Activated CD4-positive, alpha-beta memory T cell treated with anti-CD3 and anti-CD28 coated beads, Interleukin-2, amount 10 ng/mL, durations not matched to agents 7 days and 5 days (primary cell): Measurements from ENCODE around the gene YRDC. TPM values are rescaled to one million over a fixed set of nuclear protein-coding genes. Genes with fewer than 3 reads are reported as not detected.
"Not testable (repeated sequence)": the region's sequence is repeated elsewhere in the genome, so short reads cannot be mapped to it uniquely, and the experiment has no call there.

Experiments used
- CTCF ChIA-PET: fragments of 350-600 bp; sonication (Branson Sonifier 250); formaldehyde crosslinking; loops from one replicate; lab custom pipeline; 2021; ENCODE audit warnings: antibody characterized with exemption, inconsistent platforms; lab: Charles Lee
- POLR2A ChIA-PET: fragments of 350-600 bp; sonication (Branson Sonifier 250); formaldehyde crosslinking; loops from one replicate; lab custom pipeline; 2021; ENCODE audit warnings: antibody characterized with exemption; lab: Charles Lee
- DNase-seq: peaks from one replicate; pipeline ENCODE4 v3.0.0-alpha.2; 2020
- H3K27ac Mint-ChIP-seq: one replicate; pipeline ENCODE4 v1.8.0; 2021; ENCODE audit warnings: mild to moderate bottlenecking, mixed read lengths
- H3K27me3 Mint-ChIP-seq: one replicate; pipeline ENCODE4 v1.8.0; 2021; ENCODE audit warnings: mixed read lengths
- H3K36me3 Mint-ChIP-seq: one replicate; pipeline ENCODE4 v1.8.0; 2021; ENCODE audit warnings: low read depth, mixed read lengths
- H3K4me1 Mint-ChIP-seq: one replicate; pipeline ENCODE4 v1.8.0; 2021; ENCODE audit warnings: mixed read lengths
- H3K4me3 Mint-ChIP-seq: one replicate; pipeline ENCODE4 v1.8.0; 2021; ENCODE audit warnings: mild to moderate bottlenecking, mixed read lengths
- H3K9me3 Mint-ChIP-seq: one replicate; pipeline ENCODE4 v1.8.0; 2021; ENCODE audit warnings: mixed read lengths
- total RNA-seq, 2 experiments: library from RNA; stranded (reverse); gene quantifications; one replicate each; pipeline ENCODE4 v1.2.3, GENCODE V29; 2021

YRDC gene
- total RNA-seq, 2 experiments from 2014 or later = 16.4 to 16.8 TPM

DNA sequence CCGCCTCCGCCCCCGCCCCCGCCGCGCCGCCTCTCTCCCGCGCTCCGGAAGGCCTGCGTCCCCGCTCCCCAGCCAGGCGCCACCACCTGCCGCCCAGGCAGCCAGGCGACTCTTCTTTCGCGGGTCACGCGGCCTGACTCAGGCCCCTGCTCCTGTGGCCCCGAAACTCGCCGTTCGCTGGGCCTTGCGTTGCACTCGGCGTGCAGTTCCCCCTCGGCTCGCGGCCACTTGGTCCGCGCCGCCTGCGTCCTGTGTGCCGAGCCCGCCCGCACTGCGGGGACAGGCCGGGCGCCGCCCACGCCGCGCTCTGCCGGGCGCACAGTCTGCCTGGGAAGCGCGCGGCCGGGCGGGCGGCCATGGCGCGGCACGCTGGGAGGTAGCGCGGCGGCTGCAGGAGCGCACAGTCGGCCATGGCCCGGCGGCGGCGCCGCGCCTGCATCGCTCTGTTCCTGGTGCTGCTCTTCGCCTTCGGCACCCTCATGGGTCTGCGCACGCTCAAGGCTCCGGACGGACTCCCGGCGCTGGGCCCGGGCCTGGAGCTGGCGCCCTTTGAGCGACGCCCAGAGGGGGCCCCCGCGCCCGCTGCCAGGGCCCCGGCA is 14.1 kb downstream of the YRDC start, which contains the start of gene MANEAL:
Gene MANEAL, plus strand, starts transcription at position 75 of the 599 bp plus-strand sequence. Its CDS starts 336 bp downstream, at position 411.
- DNase-seq = peak; percentile 28
- peak within 1 kb of the TSS; percentile 63 for H3K4me3 Mint-ChIP-seq
- ChIA-PET POLR2A (interaction anchor here (2.3 kb wide), 1 partner anchor 14 kb away, joined by 10 read pairs; the partner anchor contains the start of genes C1orf122 and YRDC), CTCF (no interaction called here)
- H3K4me1 Mint-ChIP-seq = peaks cover 13% of the 10 kb centered on the region
- no peaks in the 10 kb centered on the region for H3K9me3 Mint-ChIP-seq
- peaks cover 4% of the 10 kb centered on the region for H3K36me3 Mint-ChIP-seq
- H3K27me3 Mint-ChIP-seq = peaks cover 38% of the 10 kb centered on the region
- H3K27ac Mint-ChIP-seq = no peak within 1 kb of the TSS

DNA sequence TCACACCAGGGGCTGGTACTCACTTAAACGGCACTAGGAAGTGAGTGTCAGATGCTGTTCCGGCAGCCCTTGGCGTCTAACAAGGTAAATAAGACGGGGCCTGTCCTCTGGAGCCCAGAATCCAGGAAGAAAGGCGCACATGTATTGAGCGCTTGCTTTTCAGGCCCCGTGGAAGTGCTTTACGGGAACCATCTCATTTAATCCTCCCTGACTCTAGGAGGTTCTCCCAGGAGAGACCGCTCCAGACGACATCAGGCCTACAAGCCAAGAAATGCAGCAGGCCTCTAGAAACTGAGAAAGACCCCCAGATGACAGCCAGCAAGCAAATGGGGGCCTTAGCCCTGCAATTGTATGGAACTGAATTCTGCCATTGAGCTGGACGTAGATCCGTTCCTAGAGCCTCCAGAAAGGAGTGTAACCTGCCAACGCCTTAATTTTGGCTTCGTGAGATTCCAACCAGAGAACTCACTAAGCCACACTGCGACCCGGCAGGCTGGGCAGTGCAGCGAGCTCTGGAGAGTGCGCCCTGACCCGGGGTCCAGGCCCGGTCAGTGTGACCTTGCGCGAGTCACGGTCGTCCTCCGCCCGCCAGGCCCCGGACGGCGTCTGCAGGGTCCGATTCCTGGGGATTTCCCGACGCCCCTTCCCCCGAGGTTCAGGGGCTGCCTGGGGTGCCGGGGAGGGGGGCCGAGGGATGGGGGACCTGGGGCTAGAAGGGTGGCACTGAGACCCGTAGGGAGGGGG is 14.9 kb downstream of the YRDC start:
- Mint-ChIP-seq H3K27me3 (peaks cover 45% of the 10 kb centered on the region), H3K36me3 (peaks cover 3% of the 10 kb centered on the region), H3K4me3 (peak overlapping the region; percentile 0), H3K4me1 (peaks cover 13% of the 10 kb centered on the region), H3K27ac (no peak overlapping the region), H3K9me3 (no peaks in the 10 kb centered on the region)
- ChIA-PET POLR2A (interaction anchor here (0.6 kb wide), 1 partner anchor 15 kb away, joined by 3 read pairs; the partner anchor contains the start of gene YRDC), CTCF (no interaction called here)
- no peak for DNase-seq

DNA sequence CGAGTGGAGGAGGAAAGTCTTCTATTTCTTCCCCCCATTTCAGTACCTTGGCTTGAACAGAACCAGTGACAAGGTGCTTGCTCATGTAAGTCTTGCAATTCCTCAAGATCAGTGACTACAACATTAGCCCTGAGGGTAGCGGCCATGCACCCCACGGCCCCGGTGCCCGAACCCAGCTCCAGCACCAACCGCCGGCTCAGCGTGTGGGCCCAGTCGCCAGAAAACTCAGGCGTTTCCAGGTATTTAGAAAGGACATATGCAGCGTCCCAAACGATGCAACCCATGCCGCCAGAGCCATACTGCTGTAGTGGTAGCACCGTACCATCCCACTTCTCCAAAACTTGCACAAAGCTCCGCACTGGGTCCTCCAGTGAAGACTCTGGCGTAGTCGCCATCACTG is 25.5 kb downstream of the YRDC start:
- Mint-ChIP-seq H3K4me1 (no peaks in the 10 kb centered on the region), H3K9me3 (no peaks in the 10 kb centered on the region), H3K4me3 (no peak overlapping the region), H3K27me3 (peaks cover 14% of the 10 kb centered on the region), H3K27ac (no peak overlapping the region), H3K36me3 (no peaks in the 10 kb centered on the region)
- no peak for DNase-seq
- POLR2A ChIA-PET = no interaction called here
- CTCF ChIA-PET = no interaction called here

DNA sequence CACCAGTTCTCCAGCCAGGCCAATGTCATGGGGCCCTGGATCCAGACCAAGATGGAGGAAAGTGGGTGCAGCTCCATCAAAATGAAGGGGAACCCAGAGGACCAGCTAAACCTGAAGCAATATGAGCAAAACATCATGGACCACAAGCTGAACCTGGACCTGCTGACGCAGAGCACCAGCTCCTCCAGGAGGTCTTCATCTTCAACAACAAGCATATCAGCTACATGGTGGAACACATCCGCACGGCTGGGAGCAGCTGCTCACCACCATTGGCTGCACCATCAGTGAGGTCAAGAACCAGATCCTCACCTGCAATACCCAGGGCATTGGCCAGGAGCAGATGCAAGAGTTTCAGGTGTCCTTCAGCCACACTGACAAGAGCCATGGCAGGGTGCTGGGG is 29.4 kb downstream of the YRDC start:
- H3K9me3 Mint-ChIP-seq = no peaks in the 10 kb centered on the region
- CTCF ChIA-PET = no interaction called here

DNA sequence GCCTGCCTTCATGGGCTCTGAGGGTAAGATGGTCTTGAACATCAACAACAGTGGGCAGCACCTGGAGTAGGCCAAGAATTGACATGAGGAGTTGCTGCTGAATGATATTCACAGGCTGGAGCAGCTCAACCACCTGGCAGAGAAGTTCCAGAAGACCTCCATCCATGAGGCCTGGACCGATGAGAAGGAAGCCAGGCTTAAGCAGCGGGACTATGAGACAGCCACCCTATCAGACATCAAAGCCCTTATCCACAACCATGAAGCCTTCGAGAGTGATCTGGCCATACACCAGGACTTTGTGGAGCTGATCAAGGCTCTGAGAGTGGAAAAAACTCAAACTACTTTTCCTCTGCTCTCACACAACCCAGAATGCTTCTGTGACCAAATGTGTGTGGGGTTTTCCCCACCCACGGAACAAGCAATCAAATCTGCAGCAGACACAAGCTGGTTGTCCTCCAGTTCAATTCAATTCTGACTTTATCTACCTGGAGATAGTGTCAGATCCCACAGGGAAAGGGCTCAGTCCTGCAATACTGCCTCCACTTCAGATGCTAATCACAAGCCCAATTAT is 31.0 kb downstream of the YRDC start:
- CTCF ChIA-PET = no interaction called here
- H3K27ac Mint-ChIP-seq = no peak overlapping the region
- peaks cover 11% of the 10 kb centered on the region for H3K27me3 Mint-ChIP-seq
- H3K9me3 Mint-ChIP-seq = no peaks in the 10 kb centered on the region
- no peak overlapping the region for H3K4me3 Mint-ChIP-seq
- H3K36me3 Mint-ChIP-seq = no peaks in the 10 kb centered on the region
- POLR2A ChIA-PET = no interaction called here
- no peaks in the 10 kb centered on the region for H3K4me1 Mint-ChIP-seq
- no peak for DNase-seq

More for the DNA sequence above, 29.4 kb downstream of the YRDC start:
- Mint-ChIP-seq H3K4me1 (no peaks in the 10 kb centered on the region), H3K4me3 (no peak overlapping the region), H3K27ac (no peak overlapping the region), H3K36me3 (no peaks in the 10 kb centered on the region), H3K27me3 (peaks cover 9% of the 10 kb centered on the region)
- no peak for DNase-seq
- POLR2A ChIA-PET = no interaction called here

DNA sequence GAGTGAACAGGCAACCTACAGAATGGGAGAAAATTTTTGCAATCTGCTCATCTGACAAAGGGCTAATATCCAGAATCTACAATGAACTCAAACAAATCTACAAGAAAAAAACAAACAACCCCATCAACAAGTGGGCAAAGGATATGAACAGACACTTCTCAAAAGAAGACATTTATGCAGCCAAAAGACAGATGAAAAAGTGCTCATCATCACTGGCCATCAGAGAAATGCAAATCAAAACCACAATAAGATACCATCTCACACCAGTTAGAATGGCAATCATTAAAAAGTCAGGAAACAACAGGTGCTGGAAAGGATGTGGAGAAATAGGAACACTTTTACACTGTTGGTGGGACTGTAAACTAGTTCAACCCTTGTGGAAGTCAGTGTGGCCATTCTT is 36.6 kb downstream of the YRDC start:
- DNase-seq, CTCF ChIA-PET, H3K27ac Mint-ChIP-seq, H3K4me3 Mint-ChIP-seq, H3K9me3 Mint-ChIP-seq, H3K36me3 Mint-ChIP-seq, H3K4me1 Mint-ChIP-seq, POLR2A ChIA-PET: not testable (repeated sequence)
- peaks cover 37% of the 10 kb centered on the region for H3K27me3 Mint-ChIP-seq

DNA sequence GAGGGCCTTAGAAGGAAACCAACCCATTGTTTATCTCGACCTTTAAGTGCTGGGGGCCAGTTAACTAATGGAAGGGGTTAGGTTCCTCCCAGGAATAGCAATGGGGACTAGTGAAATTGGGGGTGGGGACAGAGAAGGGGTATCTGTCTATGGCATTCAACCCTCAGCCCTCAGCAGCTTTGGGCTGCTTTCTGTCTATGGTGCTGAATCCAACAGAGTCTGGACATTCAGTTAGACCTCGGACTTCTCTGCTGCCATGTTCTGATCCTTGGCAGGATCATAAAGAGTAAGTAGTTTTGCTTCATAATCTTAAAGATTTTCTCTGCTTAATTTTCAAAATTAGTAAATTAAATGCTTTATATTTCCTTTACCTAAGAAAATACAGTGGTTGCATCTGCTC is 40.5 kb downstream of the YRDC start:
- Mint-ChIP-seq H3K36me3 (no peaks in the 10 kb centered on the region), H3K4me3 (no peak overlapping the region), H3K4me1 (peaks cover 7% of the 10 kb centered on the region), H3K27ac (no peak overlapping the region), H3K9me3 (no peaks in the 10 kb centered on the region), H3K27me3 (peaks cover 70% of the 10 kb centered on the region)
- CTCF ChIA-PET = no interaction called here
- DNase-seq = no peak
- POLR2A ChIA-PET = no interaction called here

DNA sequence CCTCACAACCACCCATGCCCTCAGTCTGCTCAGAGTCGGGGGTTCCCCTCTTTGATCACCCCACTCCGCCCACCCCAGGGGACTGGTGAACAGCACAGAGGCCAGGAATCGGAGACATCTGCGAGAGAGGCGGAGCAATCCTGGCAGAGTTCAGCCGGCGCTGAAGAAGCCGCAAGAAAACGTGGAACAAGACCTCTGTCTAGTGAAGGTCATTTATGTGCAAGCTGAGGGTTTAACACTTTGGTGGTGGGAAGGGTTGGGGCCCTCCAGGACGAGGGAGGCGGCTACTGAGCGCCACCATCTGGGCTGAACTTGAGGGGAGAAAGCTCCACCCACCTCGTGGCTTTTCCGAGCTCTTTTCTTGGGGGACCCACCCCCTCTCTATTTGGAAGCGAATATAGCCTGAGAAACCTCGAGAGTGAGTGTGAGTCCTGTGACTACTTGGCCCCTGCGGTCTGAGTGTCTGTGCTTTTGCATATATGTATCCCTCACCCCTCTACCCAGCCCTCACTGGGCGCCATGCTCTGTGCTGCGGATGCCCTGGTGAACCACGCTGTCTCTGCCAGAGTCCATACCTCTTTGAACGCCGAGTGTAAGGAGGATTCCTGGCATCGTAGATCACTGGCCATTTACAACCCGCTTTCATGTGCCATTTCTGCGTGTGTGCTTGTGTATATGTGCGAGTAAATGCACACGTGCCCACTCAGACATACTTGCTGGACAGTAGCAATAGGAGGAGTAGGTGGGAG is 41.9 kb downstream of the YRDC start:
- no peaks in the 10 kb centered on the region for H3K36me3 Mint-ChIP-seq
- H3K4me3 Mint-ChIP-seq = no peak overlapping the region
- ChIA-PET POLR2A (no interaction called here), CTCF (no interaction called here)
- H3K27ac Mint-ChIP-seq = no peak overlapping the region
- DNase-seq = no peak
- H3K9me3 Mint-ChIP-seq = no peaks in the 10 kb centered on the region
- peaks cover 7% of the 10 kb centered on the region for H3K4me1 Mint-ChIP-seq
- H3K27me3 Mint-ChIP-seq = peaks cover 73% of the 10 kb centered on the region

DNA sequence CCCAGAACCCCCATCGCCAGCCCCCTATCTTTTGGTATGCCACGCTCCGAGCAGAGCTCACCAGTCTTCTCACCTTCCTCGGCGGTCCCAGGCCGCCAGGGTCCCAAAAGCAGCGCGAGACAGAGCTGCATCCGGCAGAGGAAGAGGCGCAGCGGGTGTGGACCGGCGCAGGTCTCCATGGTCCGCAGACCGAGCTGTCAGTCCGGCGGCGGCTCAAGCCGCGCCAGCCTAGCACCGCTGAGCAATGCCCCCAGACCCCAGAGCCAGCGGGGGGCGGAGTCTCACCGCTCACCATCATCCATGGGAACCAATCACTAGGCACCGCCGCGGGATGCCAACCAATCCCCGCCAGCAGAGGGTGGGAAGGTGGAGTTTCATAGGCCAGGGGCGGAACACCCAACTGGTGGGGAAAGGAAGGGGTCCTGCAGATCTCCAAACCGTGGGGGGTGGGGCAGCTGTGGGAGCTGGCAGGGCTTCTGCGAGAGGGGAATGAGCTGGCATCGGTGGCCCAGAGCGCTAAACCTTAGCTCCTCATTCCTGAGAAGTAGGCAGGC is 43.0 kb downstream of the YRDC start, which contains the start of gene EPHA10:
Gene EPHA10, minus strand, starts transcription at position 233 of the 554 bp plus-strand sequence. Its CDS starts 54 bp downstream, at position 179.
- peaks cover 67% of the 10 kb centered on the region for H3K27me3 Mint-ChIP-seq
- no peak within 1 kb of the TSS for H3K27ac Mint-ChIP-seq
- POLR2A ChIA-PET = interaction anchor here (1.1 kb wide), 2 partner anchors 9 to 94 kb away, joined by 3 to 5 read pairs; partner anchors contain the start of gene MTF1

DNA sequence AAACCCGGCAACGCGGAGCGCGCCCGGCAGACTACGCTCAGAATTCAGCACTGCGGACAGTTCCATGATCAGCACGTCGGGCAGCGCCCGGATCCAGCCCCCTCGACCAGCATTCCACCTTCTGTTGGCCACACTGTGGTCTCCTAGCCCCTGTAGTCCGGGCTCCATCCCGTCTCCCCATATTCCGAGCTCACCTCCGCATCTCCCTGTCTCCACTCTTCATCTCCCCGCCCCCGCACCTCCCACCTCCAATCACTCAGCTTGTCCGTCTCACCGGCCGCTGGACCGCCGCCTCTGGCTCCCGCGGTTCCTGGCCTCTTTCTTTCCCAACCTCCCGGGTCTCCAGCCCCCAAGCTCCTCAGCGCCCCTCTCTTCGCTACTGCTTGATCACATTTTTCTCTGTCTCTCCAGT is 43.6 kb downstream of the YRDC start:
- Mint-ChIP-seq H3K27ac (no peak overlapping the region), H3K4me3 (no peak overlapping the region), H3K36me3 (no peaks in the 10 kb centered on the region)

More for the DNA sequence above, 43.0 kb downstream of the YRDC start, which contains the start of gene EPHA10:
- Mint-ChIP-seq H3K36me3 (no peaks in the 10 kb centered on the region), H3K4me3 (no peak within 1 kb of the TSS), H3K9me3 (no peaks in the 10 kb centered on the region), H3K4me1 (peaks cover 7% of the 10 kb centered on the region)
- CTCF ChIA-PET = interaction anchor here (1.6 kb wide), 1 partner anchor 95 kb away, joined by 4 read pairs; no protein-coding TSS in a partner anchor
- DNase-seq = no peak

DNA sequence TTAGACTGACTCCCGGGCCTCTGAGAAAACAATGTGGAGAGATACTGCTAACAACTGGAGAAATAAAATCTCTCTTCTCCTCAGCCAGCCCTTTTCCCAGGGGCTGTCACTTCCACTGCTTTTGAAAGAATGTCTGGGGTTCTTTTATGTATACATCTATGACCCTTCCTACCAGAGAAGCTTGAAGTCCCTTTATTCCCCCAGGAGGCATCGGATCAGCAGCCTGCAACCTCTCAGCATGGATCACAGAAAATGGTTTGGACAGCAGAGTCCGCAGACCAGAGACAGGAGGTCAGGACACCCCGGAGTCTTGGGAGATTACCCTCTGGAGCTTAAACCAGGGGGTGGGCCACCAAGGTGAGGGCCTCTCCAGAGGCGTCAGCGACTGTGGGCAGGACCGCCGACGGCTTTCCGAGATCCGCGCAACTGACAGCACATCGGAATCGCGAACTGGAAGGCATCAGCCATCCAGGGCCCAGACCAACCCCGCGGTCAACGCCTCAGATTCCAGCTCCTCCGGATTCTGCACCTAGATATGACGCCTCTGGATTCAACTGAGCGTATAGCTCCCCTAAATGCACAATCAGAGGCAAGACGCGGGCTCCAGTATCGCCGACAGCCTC is 44.1 kb downstream of the YRDC start:
- H3K36me3 Mint-ChIP-seq = no peaks in the 10 kb centered on the region
- ChIA-PET CTCF (interaction anchor here (1.6 kb wide), 1 partner anchor 96 kb away, joined by 4 read pairs; no protein-coding TSS in a partner anchor), POLR2A (no interaction called here)
- no peak for DNase-seq
- H3K4me3 Mint-ChIP-seq = no peak overlapping the region
- no peak overlapping the region for H3K27ac Mint-ChIP-seq
- H3K9me3 Mint-ChIP-seq = no peaks in the 10 kb centered on the region
- H3K4me1 Mint-ChIP-seq = peaks cover 7% of the 10 kb centered on the region
- H3K27me3 Mint-ChIP-seq = peaks cover 58% of the 10 kb centered on the region

More for the DNA sequence above, 43.6 kb downstream of the YRDC start:
- peaks cover 63% of the 10 kb centered on the region for H3K27me3 Mint-ChIP-seq
- CTCF ChIA-PET = interaction anchor here (1.6 kb wide), 1 partner anchor 96 kb away, joined by 4 read pairs; no protein-coding TSS in a partner anchor
- H3K4me1 Mint-ChIP-seq = peaks cover 7% of the 10 kb centered on the region
- H3K9me3 Mint-ChIP-seq = no peaks in the 10 kb centered on the region
- peak; percentile 49 for DNase-seq
- POLR2A ChIA-PET = interaction anchor here (1.1 kb wide), 2 partner anchors 10 to 95 kb away, joined by 3 to 5 read pairs; partner anchors contain the start of gene MTF1

DNA sequence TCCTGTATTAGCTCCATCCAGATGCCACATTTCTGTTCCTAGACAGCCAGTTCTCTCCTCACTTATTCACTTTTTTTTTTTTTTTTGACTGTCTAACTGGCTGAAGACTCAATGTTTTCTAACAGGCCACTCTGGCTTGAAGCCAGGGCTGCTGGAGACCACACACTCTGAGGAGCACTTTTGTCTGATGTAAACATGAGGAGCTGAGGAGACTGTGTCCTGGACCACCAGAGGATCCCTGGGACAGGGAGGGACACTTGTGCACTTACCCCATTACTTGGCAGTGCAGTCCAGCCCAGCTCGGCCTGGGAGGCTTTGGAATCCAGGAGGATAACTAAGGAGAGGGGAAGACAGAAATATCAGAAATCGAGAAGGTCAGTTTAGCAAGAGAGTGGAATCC is 45.5 kb downstream of the YRDC start:
- CTCF ChIA-PET = no interaction called here
- POLR2A ChIA-PET = no interaction called here
- Mint-ChIP-seq H3K36me3 (no peaks in the 10 kb centered on the region), H3K9me3 (no peaks in the 10 kb centered on the region), H3K27me3 (peaks cover 50% of the 10 kb centered on the region), H3K4me3 (no peak overlapping the region), H3K27ac (no peak overlapping the region), H3K4me1 (peaks cover 7% of the 10 kb centered on the region)
- DNase-seq = no peak
